HCT116 (cell line): Measurements from ENCODE around the gene IBA57.

Experiments used
- CEBPB ChIP-seq: IDR thresholded peaks from 2 replicates; pipeline ENCODE4 v1.6.1; 2012; ENCODE audit warnings: low read depth
- CTCF ChIP-seq, 3 experiments: fragments of 200-600 bp in 1 of 3; sonication (generic) in 1 of 3; IDR thresholded peaks in 2 of 3; conservative IDR thresholded peaks in 1 of 3; 2 replicates each; pipeline ENCODE4 v1.5.1; 2012 to 2017; ENCODE audit warnings: low read depth in 2 of 3, low read length in 2 of 3, antibody characterized with exemption in 1 of 3, borderline replicate concordance in 1 of 3, control low read depth in 1 of 3, mild to moderate bottlenecking in 1 of 3, mixed read lengths in 1 of 3, mixed run types in 1 of 3, moderate library complexity in 1 of 3; ENCODE audit not compliant: insufficient read depth in 1 of 3
- EZH2 ChIP-seq: fragments of 200-600 bp; sonication (generic); IDR thresholded peaks from 2 replicates; pipeline ENCODE4 v1.6.1; 2017; ENCODE audit warnings: antibody characterized with exemption, mixed run types
- EZH2phosphoT487 ChIP-seq: fragments of 200-600 bp; IDR thresholded peaks from 2 replicates; pipeline ENCODE4 v1.6.1; 2018; ENCODE audit warnings: antibody characterized with exemption, borderline replicate concordance
- POLR2A ChIP-seq: IDR thresholded peaks from 2 replicates; pipeline ENCODE4 v1.7.0; 2011; ENCODE audit warnings: borderline replicate concordance; ENCODE audit not compliant: insufficient read depth, insufficient read length; ENCODE audit errors: extremely low read depth
- POLR2AphosphoS5 ChIP-seq: IDR thresholded peaks from 2 replicates; pipeline ENCODE4 v1.6.1; 2011; ENCODE audit warnings: mild to moderate bottlenecking, low read depth, low read length, moderate library complexity
- RAD21 ChIP-seq: IDR thresholded peaks from 2 replicates; pipeline ENCODE4 v1.6.1; 2012; ENCODE audit warnings: low read depth, mild to moderate bottlenecking
- REST ChIP-seq: IDR thresholded peaks from 2 replicates; pipeline ENCODE4 v1.6.1; 2012; ENCODE audit warnings: low read depth
- SIN3A ChIP-seq: IDR thresholded peaks from 2 replicates; pipeline ENCODE4 v1.6.1; 2012; ENCODE audit warnings: low read depth
- ZFX ChIP-seq: fragments of 450-650 bp; IDR thresholded peaks from 2 replicates; pipeline ENCODE4 v1.6.1; 2017
- TF ChIP-seq, protein P1 (sequence below): IDR thresholded peaks from 2 replicates; pipeline ENCODE4 v1.6.1; 2011; ENCODE audit warnings: mild to moderate bottlenecking, low read length, moderate library complexity; ENCODE audit not compliant: insufficient replicate concordance; ENCODE audit errors: extremely low read depth

- TF ChIP-seq ZFX (no peak), CTCF (IDR thresholded peaks at IDR 0.05 in 2 of 3, conservative IDR thresholded peaks at IDR 0.05 in 1 of 3; ENCODE audit: borderline replicate concordance in 1 of 3, insufficient read depth in 1 of 3, low read depth in 2 of 3, low read length in 2 of 3) (no peak), POLR2A (no peak), EZH2 (no peak), POLR2AphosphoS5 (no peak), RAD21 (no peak), EZH2phosphoT487 (no peak), CEBPB (no peak), SIN3A (no peak), REST (no peak)
- TF ChIP-seq, protein P1, sequence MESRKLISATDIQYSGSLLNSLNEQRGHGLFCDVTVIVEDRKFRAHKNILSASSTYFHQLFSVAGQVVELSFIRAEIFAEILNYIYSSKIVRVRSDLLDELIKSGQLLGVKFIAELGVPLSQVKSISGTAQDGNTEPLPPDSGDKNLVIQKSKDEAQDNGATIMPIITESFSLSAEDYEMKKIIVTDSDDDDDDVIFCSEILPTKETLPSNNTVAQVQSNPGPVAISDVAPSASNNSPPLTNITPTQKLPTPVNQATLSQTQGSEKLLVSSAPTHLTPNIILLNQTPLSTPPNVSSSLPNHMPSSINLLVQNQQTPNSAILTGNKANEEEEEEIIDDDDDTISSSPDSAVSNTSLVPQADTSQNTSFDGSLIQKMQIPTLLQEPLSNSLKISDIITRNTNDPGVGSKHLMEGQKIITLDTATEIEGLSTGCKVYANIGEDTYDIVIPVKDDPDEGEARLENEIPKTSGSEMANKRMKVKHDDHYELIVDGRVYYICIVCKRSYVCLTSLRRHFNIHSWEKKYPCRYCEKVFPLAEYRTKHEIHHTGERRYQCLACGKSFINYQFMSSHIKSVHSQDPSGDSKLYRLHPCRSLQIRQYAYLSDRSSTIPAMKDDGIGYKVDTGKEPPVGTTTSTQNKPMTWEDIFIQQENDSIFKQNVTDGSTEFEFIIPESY, result no peak
These were observed 16.6 kb upstream of the IBA57 start for GRCh38 chr1:228148935-228149405.
